Measurements from ENCODE around the gene RAPGEF6. TPM values are rescaled to one million over a fixed set of nuclear protein-coding genes. Genes with fewer than 3 reads are reported as not detected.

RAPGEF6 gene
- total and polyA plus RNA-seq, 2 of the 4 experiments (the other 2 are of a cell fraction), result 5.8 to 18.8 TPM

GRCh38 chr5:131637694-131638093 is 2.7 kb upstream of the RAPGEF6 start:
- no peak overlapping the region for H3K23ac ChIP-seq (ENCODE audit: low read depth, low read length)
- H3K9me3 ChIP-seq (ENCODE audit: control insufficient read depth, insufficient read depth, low read length), result no peaks in the 10 kb centered on the region
- no peak overlapping the region for H2AK9ac ChIP-seq (replicated peaks; ENCODE audit: low read depth, low read length, poor library complexity)
- H3K4ac ChIP-seq (ENCODE audit: low read depth, low read length), result no peak overlapping the region
- H2AK5ac ChIP-seq (ENCODE audit: low read depth, low read length), result no peak overlapping the region; the same call in 1 of the 2 replicates
- H2AFZ ChIP-seq (replicated peaks; ENCODE audit: low read length, poor library complexity), result no peak overlapping the region
- H4K8ac ChIP-seq (ENCODE audit: low read depth in 2 of 2, low read length in 2 of 2), result no peak overlapping the region
- ATAC-seq (ENCODE audit: low read depth) (no peak), DNase-seq (no peak)
- TF ChIP-seq NFE2L2 (IDR thresholded peaks at IDR 0.05; ENCODE audit: low read depth, low read length), result no peak
- TF ChIP-seq FOS (IDR thresholded peaks at IDR 0.05; ENCODE audit: low read depth, low read length), result no peak
- no peak for TF ChIP-seq CEBPB (IDR thresholded peaks at IDR 0.05; ENCODE audit: low read depth, low read length)
- TF ChIP-seq CHD1 (IDR thresholded peaks at IDR 0.05; ENCODE audit: low read depth, low read length), result no peak
- no peak for TF ChIP-seq MAFK (IDR thresholded peaks at IDR 0.05; ENCODE audit: low read depth, low read length)
- TF ChIP-seq BHLHE40 (IDR thresholded peaks at IDR 0.05; ENCODE audit: low read depth, low read length), result no peak
- TF ChIP-seq RFX5 (IDR thresholded peaks at IDR 0.05; ENCODE audit: low read depth, low read length), result no peak
- TF ChIP-seq MXI1 (IDR thresholded peaks at IDR 0.05; ENCODE audit: borderline replicate concordance, low read depth, low read length), result no peak
- no peak for TF ChIP-seq CTCF (conservative IDR thresholded peaks at IDR 0.05; ENCODE audit: low read depth, low read length)
- no peak for TF ChIP-seq USF2 (IDR thresholded peaks at IDR 0.05; ENCODE audit: low read depth, low read length)
- no peak for TF ChIP-seq RCOR1 (IDR thresholded peaks at IDR 0.05; ENCODE audit: insufficient replicate concordance, low read length)
- no peak for TF ChIP-seq POLR2A (IDR thresholded peaks at IDR 0.05; ENCODE audit: low read depth, low read length)
- TF ChIP-seq RAD21 (IDR thresholded peaks at IDR 0.05; ENCODE audit: low read length), result no peak
- TF ChIP-seq MAZ (IDR thresholded peaks at IDR 0.05; ENCODE audit: borderline replicate concordance, low read depth, low read length), result no peak
- H2BK120ac ChIP-seq (ENCODE audit: low read depth, low read length), result no peak overlapping the region
- no peak overlapping the region for H2BK15ac ChIP-seq (ENCODE audit: low read depth, low read length)
- H3K27ac ChIP-seq (ENCODE audit: insufficient read depth, low read length), result no peak overlapping the region
- no peak overlapping the region for H3K14ac ChIP-seq (replicated peaks; ENCODE audit: low read depth, low read length)
- peaks cover 2 to 12% of the 10 kb centered on the region in 2 experiments; a peak in 3 of 4 replicates for H3K79me1 ChIP-seq (ENCODE audit: low read depth in 1 of 2, low read length in 2 of 2)
- in situ Hi-C loops (cut with MboI; ENCODE audit: low sequenced_read_pairs), result no loop called here
- dilution Hi-C loops (cut with HindIII; ENCODE audit: low sequenced_read_pairs, unreplicated experiment), result no loop called here
- H3K18ac ChIP-seq (ENCODE audit: low read depth, low read length), result no peak overlapping the region
- H3K9ac ChIP-seq (ENCODE audit: low read depth, low read length), result no peak overlapping the region
- H3K56ac ChIP-seq (ENCODE audit: extremely low read depth, insufficient read depth, low read length), result no peak overlapping the region
- no TSS peak for BruUV-seq (replicated peaks)
- H2BK5ac ChIP-seq (ENCODE audit: low read depth, low read length, poor library complexity, severe bottlenecking), result no peak overlapping the region
- peaks cover 3% of the 10 kb centered on the region for H3K9me1 ChIP-seq (ENCODE audit: insufficient read depth, low read length)
- H3K4me2 ChIP-seq (ENCODE audit: low read depth, low read length), result no peak overlapping the region
- peaks cover 3% of the 10 kb centered on the region for H3K4me1 ChIP-seq (ENCODE audit: control insufficient read depth, insufficient read depth, low read length)
- no peaks in the 10 kb centered on the region for H3K27me3 ChIP-seq (ENCODE audit: control insufficient read depth, insufficient read depth, low read length)
- no peak overlapping the region for H4K91ac ChIP-seq (ENCODE audit: insufficient read depth, low read depth, low read length)
- no CpG with 5 or more reads among the region's 4 CpGs for WGBS, 2 experiments (ENCODE audit: extremely low coverage in 2 of 2, insufficient read length in 1 of 2)
- CTCF ChIA-PET, result no interaction called here
- POLR2A ChIA-PET (ENCODE audit: unreplicated experiment), result no interaction called here
- H4K20me1 ChIP-seq (ENCODE audit: insufficient read depth, low read length), result no peaks in the 10 kb centered on the region
- H3K4me3 ChIP-seq (ENCODE audit: insufficient read depth, low read depth, low read length), result no peak overlapping the region
- H2BK20ac ChIP-seq (ENCODE audit: low read depth, low read length), result no peak overlapping the region
- no peak overlapping the region for H4K5ac ChIP-seq (ENCODE audit: low read depth, low read length)
- no peaks in the 10 kb centered on the region for H3K36me3 ChIP-seq (ENCODE audit: control insufficient read depth, insufficient read depth, low read length)
- intact Hi-C loops (cut with micrococcal nuclease), result loop anchor here (5.0 kb wide), 1 partner anchor 35 kb away; no protein-coding TSS in a partner anchor

Data from IMR-90 (cell line).